Neural crest cell (in vitro differentiated cells): ENCODE data around the gene TMEM187. TPM values are rescaled to one million over a fixed set of nuclear protein-coding genes. Genes with fewer than 3 reads are reported as not detected.
A peak's percentile ranks its signal among the peaks of the same experiment; 100 is the strongest.

Experiments used
- DNase-seq: peaks from one replicate; pipeline ENCODE4 v3.0.0; 2021; ENCODE audit warnings: low read depth, mixed read lengths, low spot score
- H3K27ac Mint-ChIP-seq: one replicate; pipeline ENCODE4 v1.8.0; 2021; ENCODE audit warnings: mild to moderate bottlenecking, mixed read lengths; ENCODE audit not compliant: unreplicated experiment
- H3K27me3 Mint-ChIP-seq: 2 replicates; pipeline ENCODE4 v1.8.0; 2021; ENCODE audit warnings: low read depth, mild to moderate bottlenecking, mixed read lengths
- H3K36me3 Mint-ChIP-seq: 2 replicates; pipeline ENCODE4 v1.8.0; 2021; ENCODE audit warnings: low read depth, mild to moderate bottlenecking, mixed read lengths
- H3K4me1 Mint-ChIP-seq: 2 replicates; pipeline ENCODE4 v1.8.0; 2021; ENCODE audit warnings: mixed read lengths
- H3K4me3 Mint-ChIP-seq: one replicate; pipeline ENCODE4 v1.8.0; 2021; ENCODE audit warnings: mild to moderate bottlenecking, mixed read lengths
- H3K9me3 Mint-ChIP-seq: 2 replicates; pipeline ENCODE4 v1.8.0; 2021; ENCODE audit warnings: mixed read lengths
- total RNA-seq: library from RNA; stranded (reverse); gene quantifications from 2 replicates; pipeline ENCODE4 v1.2.1, GENCODE V29; 2021
- TF ChIP-seq, protein P1 (sequence below): fragments of 200-600 bp; sonication (generic); conservative IDR thresholded peaks from 2 replicates; pipeline ENCODE4 v1.5.0; 2021; ENCODE audit warnings: antibody characterized with exemption, mild to moderate bottlenecking

The TMEM187 gene
- total RNA-seq, 1 donor from 2014 or later, result 8.0 TPM

GRCh38 chrX:153995504-153995903 is 22.9 kb downstream of the TMEM187 start:
- Mint-ChIP-seq H3K4me1 (peaks cover 5% of the 10 kb centered on the region), H3K27me3 (no peaks in the 10 kb centered on the region), H3K27ac (no peak overlapping the region), H3K4me3 (no peak overlapping the region), H3K9me3 (peaks cover 2% of the 10 kb centered on the region), H3K36me3 (no peaks in the 10 kb centered on the region)
- DNase-seq, result no peak
- TF ChIP-seq, protein P1, sequence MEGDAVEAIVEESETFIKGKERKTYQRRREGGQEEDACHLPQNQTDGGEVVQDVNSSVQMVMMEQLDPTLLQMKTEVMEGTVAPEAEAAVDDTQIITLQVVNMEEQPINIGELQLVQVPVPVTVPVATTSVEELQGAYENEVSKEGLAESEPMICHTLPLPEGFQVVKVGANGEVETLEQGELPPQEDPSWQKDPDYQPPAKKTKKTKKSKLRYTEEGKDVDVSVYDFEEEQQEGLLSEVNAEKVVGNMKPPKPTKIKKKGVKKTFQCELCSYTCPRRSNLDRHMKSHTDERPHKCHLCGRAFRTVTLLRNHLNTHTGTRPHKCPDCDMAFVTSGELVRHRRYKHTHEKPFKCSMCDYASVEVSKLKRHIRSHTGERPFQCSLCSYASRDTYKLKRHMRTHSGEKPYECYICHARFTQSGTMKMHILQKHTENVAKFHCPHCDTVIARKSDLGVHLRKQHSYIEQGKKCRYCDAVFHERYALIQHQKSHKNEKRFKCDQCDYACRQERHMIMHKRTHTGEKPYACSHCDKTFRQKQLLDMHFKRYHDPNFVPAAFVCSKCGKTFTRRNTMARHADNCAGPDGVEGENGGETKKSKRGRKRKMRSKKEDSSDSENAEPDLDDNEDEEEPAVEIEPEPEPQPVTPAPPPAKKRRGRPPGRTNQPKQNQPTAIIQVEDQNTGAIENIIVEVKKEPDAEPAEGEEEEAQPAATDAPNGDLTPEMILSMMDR, result no peak

- TF ChIP-seq, protein P1, result no peak
- Mint-ChIP-seq H3K36me3 (peaks cover 9% of the 10 kb centered on the region), H3K27me3 (no peaks in the 10 kb centered on the region), H3K27ac (peak overlapping the region; percentile 81), H3K4me3 (no peak overlapping the region), H3K4me1 (peaks cover 26% of the 10 kb centered on the region), H3K9me3 (peaks cover 5% of the 10 kb centered on the region)
- DNase-seq, result no peak
These were observed 26.9 kb downstream of the TMEM187 start for GRCh38 chrX:153999359-154000037.

- no peaks in the 10 kb centered on the region for H3K27me3 Mint-ChIP-seq
- TF ChIP-seq, protein P1, result no peak
- no peak for DNase-seq
- peaks cover 9% of the 10 kb centered on the region for H3K36me3 Mint-ChIP-seq
- peaks cover 5% of the 10 kb centered on the region for H3K9me3 Mint-ChIP-seq
- peaks cover 31% of the 10 kb centered on the region for H3K4me1 Mint-ChIP-seq
- no peak overlapping the region for H3K4me3 Mint-ChIP-seq
- H3K27ac Mint-ChIP-seq, result no peak overlapping the region
These were observed 27.5 kb downstream of the TMEM187 start for GRCh38 chrX:154000051-154000450.

- no peak for DNase-seq
- Mint-ChIP-seq H3K4me1 (peaks cover 31% of the 10 kb centered on the region), H3K9me3 (peaks cover 3% of the 10 kb centered on the region), H3K4me3 (no peak overlapping the region), H3K36me3 (peaks cover 9% of the 10 kb centered on the region), H3K27me3 (no peaks in the 10 kb centered on the region), H3K27ac (peak overlapping the region; percentile 57)
- TF ChIP-seq, protein P1, result no peak
These were observed 29.7 kb downstream of the TMEM187 start for GRCh38 chrX:154002215-154002719.

- TF ChIP-seq, protein P1, result no peak
- H3K9me3 Mint-ChIP-seq, result peaks cover 3% of the 10 kb centered on the region
- H3K4me3 Mint-ChIP-seq, result peak overlapping the region; percentile 24
- peaks cover 33% of the 10 kb centered on the region for H3K4me1 Mint-ChIP-seq
- no peak for DNase-seq
- H3K36me3 Mint-ChIP-seq, result peaks cover 15% of the 10 kb centered on the region
- no peaks in the 10 kb centered on the region for H3K27me3 Mint-ChIP-seq
- no peak overlapping the region for H3K27ac Mint-ChIP-seq
These were observed 31.8 kb downstream of the TMEM187 start for GRCh38 chrX:154004315-154004714.
